Tibial nerve (tissue), 3 donors: Measurements from ENCODE around the gene NEGR1.

Experiments used
- POLR2A ChIP-seq, 2 donors: fragments of 450-650 bp; IDR thresholded peaks; one replicate each; pipeline ENCODE4 v1.6.1; 2017; ENCODE audit warnings: antibody characterized with exemption in 2 of 2, mild to moderate bottlenecking in 2 of 2, moderate library complexity in 2 of 2
- TF ChIP-seq, protein P1 (sequence below), 5 experiments: fragments of 200-600 bp in 3 of 5; fragments of 450-650 bp in 2 of 5; sonication (generic) in 3 of 5; IDR thresholded peaks; one replicate each; pipeline ENCODE4 v1.5.1; 2016 to 2019; ENCODE audit warnings: antibody characterized with exemption in 5 of 5, mild to moderate bottlenecking in 3 of 5, moderate library complexity in 2 of 5

DNA sequence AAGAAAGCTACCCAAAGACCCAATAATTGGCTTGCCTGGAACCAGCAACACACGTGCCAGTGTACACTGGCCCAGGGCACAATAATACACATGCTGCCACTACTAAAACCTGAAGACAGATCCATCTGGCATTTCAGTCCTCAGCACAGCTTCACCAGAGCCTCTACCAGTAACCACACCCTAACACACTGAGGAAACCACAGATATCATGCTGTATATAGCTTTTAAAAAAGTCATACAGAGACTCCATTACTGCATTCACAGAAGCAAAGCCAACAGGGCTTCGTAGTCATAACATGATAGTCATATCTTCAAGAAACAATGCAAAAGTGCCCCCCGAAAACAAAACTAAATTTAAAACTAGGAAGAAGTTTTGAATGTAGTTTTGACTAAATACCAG lies 40.6 kb upstream of the NEGR1 start:
- TF ChIP-seq, protein P1, sequence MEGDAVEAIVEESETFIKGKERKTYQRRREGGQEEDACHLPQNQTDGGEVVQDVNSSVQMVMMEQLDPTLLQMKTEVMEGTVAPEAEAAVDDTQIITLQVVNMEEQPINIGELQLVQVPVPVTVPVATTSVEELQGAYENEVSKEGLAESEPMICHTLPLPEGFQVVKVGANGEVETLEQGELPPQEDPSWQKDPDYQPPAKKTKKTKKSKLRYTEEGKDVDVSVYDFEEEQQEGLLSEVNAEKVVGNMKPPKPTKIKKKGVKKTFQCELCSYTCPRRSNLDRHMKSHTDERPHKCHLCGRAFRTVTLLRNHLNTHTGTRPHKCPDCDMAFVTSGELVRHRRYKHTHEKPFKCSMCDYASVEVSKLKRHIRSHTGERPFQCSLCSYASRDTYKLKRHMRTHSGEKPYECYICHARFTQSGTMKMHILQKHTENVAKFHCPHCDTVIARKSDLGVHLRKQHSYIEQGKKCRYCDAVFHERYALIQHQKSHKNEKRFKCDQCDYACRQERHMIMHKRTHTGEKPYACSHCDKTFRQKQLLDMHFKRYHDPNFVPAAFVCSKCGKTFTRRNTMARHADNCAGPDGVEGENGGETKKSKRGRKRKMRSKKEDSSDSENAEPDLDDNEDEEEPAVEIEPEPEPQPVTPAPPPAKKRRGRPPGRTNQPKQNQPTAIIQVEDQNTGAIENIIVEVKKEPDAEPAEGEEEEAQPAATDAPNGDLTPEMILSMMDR (IDR thresholded peaks at IDR 0.05) = no peak
- no peak for TF ChIP-seq POLR2A (IDR thresholded peaks at IDR 0.05)
